Measurements from ENCODE around the gene GAB2. TPM values are rescaled to one million over a fixed set of nuclear protein-coding genes. Genes with fewer than 3 reads are reported as not detected.

Gene GAB2
- total RNA-seq, 1 experiment from 2014 or later = 3.3 TPM

GRCh38 chr11:78199653-78200015 is 218.0 kb downstream of the GAB2 start:
- Histone ChIP-seq H3K18ac (ENCODE audit: insufficient read length, low read depth, low read length) (no peak overlapping the region), H2BK15ac (ENCODE audit: low read depth, low read length) (no peak overlapping the region), H2AFZ (ENCODE audit: low read length) (no peak overlapping the region), H3K4me2 (ENCODE audit: insufficient read depth, insufficient read length, low read length) (no peak overlapping the region), H3T11ph (ENCODE audit: low read length) (no peak overlapping the region), H4K91ac (ENCODE audit: insufficient read length, low read depth, low read length) (no peak overlapping the region), H2BK120ac (ENCODE audit: low read depth, low read length, poor library complexity, severe bottlenecking) (no peak overlapping the region), H3K14ac (ENCODE audit: insufficient read depth, low read length) (no peak overlapping the region), H3K23me2 (ENCODE audit: insufficient read length, low read depth, low read length, poor library complexity, severe bottlenecking) (no peaks in the 10 kb centered on the region), H3K23ac (ENCODE audit: insufficient read length, low read depth, low read length) (no peak overlapping the region), H2BK12ac (ENCODE audit: insufficient read length, low read depth, low read length) (no peak overlapping the region), H3K56ac (ENCODE audit: insufficient read length, low read depth, low read length) (no peak overlapping the region), H3K79me2 (ENCODE audit: insufficient read depth, low read length) (no peaks in the 10 kb centered on the region), H4K20me1 (ENCODE audit: control insufficient read depth, insufficient read depth, insufficient read length) (no peaks in the 10 kb centered on the region), H3K27ac (ENCODE audit: insufficient read length, low read depth, low read length) (no peak overlapping the region), H4K5ac (ENCODE audit: insufficient read length, low read depth, low read length) (no peak overlapping the region), H2BK20ac (ENCODE audit: low read depth, low read length, poor library complexity, severe bottlenecking) (no peak overlapping the region), H3K9ac (ENCODE audit: extremely low read depth, insufficient read length, low read length) (no peak overlapping the region), H2BK5ac (ENCODE audit: insufficient read length, low read length) (no peak overlapping the region), H3K4me1 (ENCODE audit: insufficient read depth, low read length) (no peaks in the 10 kb centered on the region), H3K79me1 (ENCODE audit: insufficient read depth, low read depth, low read length, poor library complexity, severe bottlenecking) (no peaks in the 10 kb centered on the region), H3K27me3 (ENCODE audit: insufficient read depth, low read length) (no peaks in the 10 kb centered on the region), H4K8ac (replicated peaks; ENCODE audit: insufficient read length, low read depth, low read length) (no peak overlapping the region), H2AK5ac (ENCODE audit: insufficient read length, low read length) (no peak overlapping the region), H3K4ac (ENCODE audit: low read depth, low read length) (no peak overlapping the region), H3K9me3 (ENCODE audit: control insufficient read depth, low read depth, low read length) (no peaks in the 10 kb centered on the region)
- Mint-ChIP-seq H3K36me3 (ENCODE audit: insufficient read depth in 1 of 3, low read depth in 3 of 3) (peaks cover 0 to 10% (median 0%) of the 10 kb centered on the region in 3 experiments; a peak in 4 of 7 replicates), H3K9me3 (no peaks in the 10 kb centered on the region), H3K27me3 (ENCODE audit: low read depth) (no peaks in the 10 kb centered on the region), H3K4me3 (no peak overlapping the region), H3K27ac (no peak overlapping the region), H3K4me1 (peaks cover 8 to 14% of the 10 kb centered on the region in 2 experiments)
- WGBS (ENCODE audit: extremely low coverage, insufficient read length, low lambda C conversion rate) = no CpG with 5 or more reads among the region's 5 CpGs
- no peak for DNase-seq
- TF ChIP-seq, protein P1, sequence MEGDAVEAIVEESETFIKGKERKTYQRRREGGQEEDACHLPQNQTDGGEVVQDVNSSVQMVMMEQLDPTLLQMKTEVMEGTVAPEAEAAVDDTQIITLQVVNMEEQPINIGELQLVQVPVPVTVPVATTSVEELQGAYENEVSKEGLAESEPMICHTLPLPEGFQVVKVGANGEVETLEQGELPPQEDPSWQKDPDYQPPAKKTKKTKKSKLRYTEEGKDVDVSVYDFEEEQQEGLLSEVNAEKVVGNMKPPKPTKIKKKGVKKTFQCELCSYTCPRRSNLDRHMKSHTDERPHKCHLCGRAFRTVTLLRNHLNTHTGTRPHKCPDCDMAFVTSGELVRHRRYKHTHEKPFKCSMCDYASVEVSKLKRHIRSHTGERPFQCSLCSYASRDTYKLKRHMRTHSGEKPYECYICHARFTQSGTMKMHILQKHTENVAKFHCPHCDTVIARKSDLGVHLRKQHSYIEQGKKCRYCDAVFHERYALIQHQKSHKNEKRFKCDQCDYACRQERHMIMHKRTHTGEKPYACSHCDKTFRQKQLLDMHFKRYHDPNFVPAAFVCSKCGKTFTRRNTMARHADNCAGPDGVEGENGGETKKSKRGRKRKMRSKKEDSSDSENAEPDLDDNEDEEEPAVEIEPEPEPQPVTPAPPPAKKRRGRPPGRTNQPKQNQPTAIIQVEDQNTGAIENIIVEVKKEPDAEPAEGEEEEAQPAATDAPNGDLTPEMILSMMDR (conservative IDR thresholded peaks at IDR 0.05) = no peak

Data from H9 (cell line).